NCI-H2196 treated with DMSO at 0.1 percent for 48 hours (cell line): Measurements from ENCODE around the gene LKAAEAR1.
A peak's percentile ranks its signal among the peaks of the same experiment; 100 is the strongest.
"Not testable (repeated sequence)": the region's sequence is repeated elsewhere in the genome, so short reads cannot be mapped to it uniquely, and the experiment has no call there.

Experiments used
- DNase-seq: peaks from one replicate; lab custom pipeline; 2025; ENCODE audit not compliant: unreplicated experiment; lab: John Stamatoyannopoulos, UW

The LKAAEAR1 gene

GRCh38 chr20:64099086-64099786 is 15.0 kb upstream of the LKAAEAR1 start:
- peak; percentile 62 for DNase-seq

- no peak for DNase-seq
Measured at GRCh38 chr20:64098471-64099013, 14.3 kb upstream of the LKAAEAR1 start.

- no peak for DNase-seq
Measured at GRCh38 chr20:64096535-64096934, 12.3 kb upstream of the LKAAEAR1 start.

- DNase-seq = no peak
Measured at GRCh38 chr20:64095927-64096326, 11.7 kb upstream of the LKAAEAR1 start.

GRCh38 chr20:64095455-64095854 is 11.3 kb upstream of the LKAAEAR1 start:
- DNase-seq = no peak

- no peak for DNase-seq
Measured at GRCh38 chr20:64093013-64093503, 8.9 kb upstream of the LKAAEAR1 start.

GRCh38 chr20:64092258-64093012 is 8.2 kb upstream of the LKAAEAR1 start:
- no peak for DNase-seq

GRCh38 chr20:64091770-64092169 is 7.6 kb upstream of the LKAAEAR1 start:
- no peak for DNase-seq

GRCh38 chr20:64091340-64091739 is 7.1 kb upstream of the LKAAEAR1 start:
- no peak for DNase-seq

GRCh38 chr20:64090165-64090564 is 6.0 kb upstream of the LKAAEAR1 start:
- no peak for DNase-seq

- not testable (repeated sequence) for DNase-seq
Measured at GRCh38 chr20:64088586-64088985, 4.4 kb upstream of the LKAAEAR1 start.

- not testable (repeated sequence) for DNase-seq
Measured at GRCh38 chr20:64087226-64087825, 3.1 kb upstream of the LKAAEAR1 start.

GRCh38 chr20:64086801-64087200 is 2.6 kb upstream of the LKAAEAR1 start:
- no peak for DNase-seq

GRCh38 chr20:64084685-64085152 is 521 bp upstream of the LKAAEAR1 start:
- peak; percentile 21 for DNase-seq

- DNase-seq = peak; percentile 77
Measured at GRCh38 chr20:64083378-64083803, 807 bp downstream of the LKAAEAR1 start.

GRCh38 chr20:64082820-64083377 is 1.3 kb downstream of the LKAAEAR1 start:
- DNase-seq = no peak

GRCh38 chr20:64082126-64082731 is 2.0 kb downstream of the LKAAEAR1 start:
- DNase-seq = no peak

GRCh38 chr20:64081624-64081964 is 2.6 kb downstream of the LKAAEAR1 start:
- DNase-seq = no peak

GRCh38 chr20:64080813-64081623 is 3.2 kb downstream of the LKAAEAR1 start:
- no peak for DNase-seq
